ENCODE measurements around the gene ACOX3.

ACOX3 gene

DNA sequence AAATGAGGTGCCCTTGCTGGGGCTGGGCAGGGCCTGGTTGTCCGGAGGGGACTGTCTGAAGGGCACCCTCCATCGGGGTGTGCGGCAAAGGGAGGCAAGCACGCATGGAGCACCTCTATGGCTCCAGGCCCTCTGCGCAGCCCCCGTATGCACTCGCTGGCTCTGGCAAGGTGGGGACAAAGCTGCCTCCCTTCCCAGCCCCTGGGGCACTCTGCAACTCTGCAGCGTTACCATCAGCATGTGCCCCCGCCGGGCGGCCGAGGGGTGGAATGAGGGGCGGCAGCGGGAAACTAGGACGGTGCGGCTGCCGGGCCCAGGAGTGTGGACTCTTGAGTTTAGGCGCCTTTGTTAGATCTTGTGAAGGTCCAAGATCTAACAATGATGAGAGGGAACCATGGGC is 26.5 kb upstream of the ACOX3 start:
- DNase-seq (ENCODE audit: low spot score) = no peak

DNA sequence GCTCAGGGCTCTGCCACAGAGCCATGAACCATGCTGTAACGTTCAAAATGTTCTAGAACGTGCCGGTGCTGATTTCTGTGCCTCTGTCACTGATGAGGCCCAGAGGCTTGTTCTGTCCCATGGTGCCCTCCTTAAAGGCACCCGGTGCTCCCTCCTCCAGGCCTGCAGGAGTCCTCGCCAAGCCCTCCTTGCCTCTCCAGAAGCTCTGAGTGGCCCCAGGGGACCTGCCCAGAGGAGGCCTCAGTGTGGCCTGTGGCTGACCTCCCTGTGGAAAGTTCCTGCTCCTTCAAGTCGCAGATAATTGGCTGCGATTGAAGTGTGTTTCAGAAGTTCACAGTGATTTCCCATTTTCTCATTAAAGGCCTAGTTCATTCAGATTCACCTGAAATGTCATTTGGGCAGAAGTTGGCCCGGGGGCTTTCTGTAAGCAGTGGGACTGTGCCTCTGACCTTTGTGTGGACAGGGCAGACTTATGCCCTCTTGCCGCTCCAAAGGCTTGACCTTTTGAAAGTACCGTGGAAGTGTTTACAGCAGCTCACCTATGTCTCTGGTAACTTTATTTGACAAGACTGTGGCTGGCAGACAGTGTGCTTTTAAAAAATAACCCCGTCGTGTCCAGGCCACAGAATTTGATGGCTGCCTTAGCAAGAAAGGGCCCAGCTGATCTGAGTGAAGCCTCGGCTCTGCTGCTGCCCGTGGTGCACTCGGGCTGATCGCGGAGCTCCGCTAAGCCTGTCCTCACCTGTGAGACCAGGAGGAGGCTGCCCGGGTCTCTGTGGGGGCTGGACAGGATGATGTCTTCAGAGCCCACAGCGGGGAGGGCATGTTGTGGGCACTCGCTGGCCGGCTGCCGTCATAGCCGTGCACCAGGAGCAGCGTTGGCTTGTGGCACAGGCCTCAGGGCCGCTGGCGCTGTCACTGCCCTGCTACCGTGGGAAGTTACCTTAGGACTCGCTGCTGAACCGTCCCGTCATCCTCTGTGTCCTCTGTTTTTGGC is 25.4 kb upstream of the ACOX3 start:
- DNase-seq (ENCODE audit: low spot score) = no peak

DNA sequence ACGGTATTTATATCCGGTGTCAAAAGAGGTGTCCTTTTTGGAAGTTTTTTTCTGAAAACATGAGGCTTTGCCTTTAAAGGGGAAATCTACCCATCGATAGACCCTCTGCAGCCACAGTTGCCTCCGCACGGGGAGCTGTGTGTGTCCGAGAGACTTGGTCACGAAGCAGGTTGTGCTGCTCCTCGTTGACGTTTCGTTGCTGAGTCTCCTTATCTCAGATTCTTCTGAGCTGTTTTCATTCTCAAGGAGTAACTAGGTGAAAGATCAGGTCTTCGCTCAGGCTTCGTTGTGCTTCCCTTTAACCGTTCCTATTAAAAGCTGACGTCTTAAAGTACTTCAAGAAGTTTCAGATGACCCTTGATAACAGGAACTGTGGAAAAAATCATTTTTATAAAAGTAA is 23.9 kb upstream of the ACOX3 start:
- no peak for DNase-seq (ENCODE audit: low spot score)

DNA sequence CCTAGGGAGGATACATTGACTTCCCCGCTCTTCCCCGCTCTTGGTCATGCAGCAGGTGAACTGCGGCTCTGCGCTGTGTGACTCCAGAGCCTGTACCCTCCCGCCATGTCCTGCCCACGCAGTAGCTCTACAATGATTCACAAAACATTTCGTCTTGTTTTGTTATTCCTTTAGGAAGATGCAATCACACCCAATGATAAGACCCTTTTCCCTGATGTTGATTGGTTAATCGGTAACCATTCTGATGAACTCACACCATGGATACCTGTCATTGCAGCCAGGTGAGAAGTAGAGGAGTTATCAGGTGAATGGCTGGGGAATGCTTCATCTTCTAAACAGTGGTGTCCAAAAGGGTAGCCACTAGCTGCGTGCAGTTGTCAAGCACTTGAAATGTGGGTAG is 23.3 kb upstream of the ACOX3 start:
- DNase-seq (ENCODE audit: low spot score) = no peak

DNA sequence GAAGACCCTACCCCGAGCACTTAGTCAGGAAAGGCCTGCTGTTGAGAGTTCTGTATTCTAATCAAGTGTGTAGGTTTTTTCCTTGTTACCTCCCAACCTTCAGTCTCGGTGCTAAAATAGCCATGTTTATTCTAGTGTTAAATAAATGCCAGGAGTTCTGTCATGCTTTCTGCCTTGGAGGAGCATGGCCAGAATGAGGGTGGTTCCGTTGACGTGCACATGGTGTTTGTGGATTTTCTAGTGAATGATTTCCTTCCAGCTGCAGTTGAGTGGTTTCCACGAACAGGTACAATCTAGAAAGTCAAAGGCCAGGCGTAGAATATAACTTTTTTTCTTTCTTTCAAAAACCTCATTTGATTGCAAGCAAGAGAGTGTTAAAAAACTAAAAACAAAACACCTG is 21.1 kb upstream of the ACOX3 start:
- no peak for DNase-seq (ENCODE audit: low spot score)

DNA sequence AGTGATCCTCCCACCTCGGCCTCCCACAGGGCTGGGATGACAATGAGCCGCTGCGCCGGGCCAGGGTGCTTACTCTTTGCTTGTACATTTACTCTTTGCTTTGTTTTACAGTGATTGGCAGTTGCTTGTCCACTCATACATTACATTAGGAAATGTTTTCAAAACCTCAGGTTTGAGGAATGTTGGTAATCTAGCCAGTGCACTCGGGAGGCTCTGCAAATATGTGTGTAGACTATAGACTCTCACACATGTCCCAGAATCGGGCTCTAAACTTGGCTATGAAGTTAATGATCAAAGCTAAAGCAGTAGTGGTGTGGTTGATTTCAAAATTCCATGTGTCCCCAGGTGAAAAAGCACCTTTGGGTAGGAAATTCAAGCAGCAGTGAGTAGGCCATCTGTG is 20.6 kb upstream of the ACOX3 start:
- DNase-seq (ENCODE audit: low spot score) = no peak

DNA sequence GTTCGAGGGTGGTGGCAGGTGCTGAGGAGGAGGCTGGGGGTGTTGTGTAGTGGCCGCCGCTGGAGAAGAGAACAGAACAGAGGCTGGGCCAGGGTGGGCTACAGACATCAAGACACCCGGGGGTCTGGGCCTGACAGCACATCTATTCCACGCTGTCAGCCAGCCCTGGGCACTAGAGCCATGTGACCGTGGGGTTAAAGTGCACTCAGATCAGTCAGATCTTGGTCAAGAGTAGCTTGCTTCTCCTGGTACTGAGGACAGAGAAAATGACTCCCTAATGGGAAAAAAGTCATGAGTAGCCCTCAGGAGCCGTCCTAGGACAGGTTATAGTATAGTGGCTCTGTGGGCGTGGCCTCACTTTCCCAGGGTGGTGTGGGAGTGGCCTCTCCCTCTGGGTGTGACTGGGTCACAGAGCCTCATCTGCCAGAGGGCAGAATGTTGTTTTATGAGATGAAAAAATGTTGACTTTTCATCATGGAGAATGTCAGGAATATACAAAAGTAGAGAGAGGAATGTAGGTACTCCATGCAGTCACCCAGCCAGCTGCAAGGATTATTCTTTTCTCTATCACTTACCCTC is 19.4 kb upstream of the ACOX3 start:
- DNase-seq (ENCODE audit: low spot score) = no peak

DNA sequence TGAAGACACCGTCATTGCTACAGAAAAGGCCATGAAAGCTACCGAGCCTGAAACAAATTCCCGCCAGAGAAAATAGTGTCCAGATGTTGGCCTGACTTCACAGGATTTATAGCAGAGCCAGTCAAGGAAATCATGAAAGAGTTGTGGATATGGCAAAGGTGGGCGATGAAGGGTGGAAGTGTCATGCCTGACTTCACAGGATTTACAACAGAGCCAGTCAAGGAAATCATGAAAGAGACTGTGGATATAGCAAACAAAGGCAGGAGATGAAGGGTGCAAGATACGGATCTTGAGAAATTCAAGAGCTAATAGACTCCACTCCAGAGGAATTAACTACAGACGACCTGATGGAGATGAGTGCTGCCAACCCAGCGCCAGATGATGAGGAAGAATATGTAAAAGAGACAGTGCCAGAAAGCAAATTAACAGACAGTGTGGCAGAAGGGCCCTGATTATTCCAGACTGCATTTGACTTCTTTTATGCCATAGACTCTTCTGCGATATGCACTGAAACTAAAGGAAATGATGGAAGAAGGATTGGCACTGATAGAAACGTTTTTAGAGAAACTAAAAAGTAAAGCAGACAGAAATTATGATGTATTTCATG is 17.2 kb upstream of the ACOX3 start:
- DNase-seq (ENCODE audit: low spot score) = no peak

DNA sequence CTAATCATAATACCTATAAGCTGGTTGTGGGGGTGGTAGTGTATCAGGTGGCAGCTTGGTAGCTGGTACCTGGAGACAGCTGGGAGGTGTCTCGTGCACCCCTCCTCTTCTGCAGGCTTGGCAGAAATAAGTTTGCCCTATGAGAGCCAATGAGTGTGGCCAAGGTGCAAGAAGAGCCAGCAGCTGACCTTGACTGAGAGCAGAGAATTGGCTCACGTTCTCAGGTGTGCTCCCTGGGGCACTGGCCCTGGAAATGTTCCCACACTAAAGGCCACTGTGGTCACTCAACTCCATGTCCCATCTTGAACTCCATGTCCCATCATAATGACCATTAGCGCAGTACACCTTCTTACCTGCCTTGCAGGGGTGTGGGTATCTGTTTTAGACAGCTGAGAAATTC is 13.4 kb upstream of the ACOX3 start:
- no peak for DNase-seq (ENCODE audit: low spot score)

DNA sequence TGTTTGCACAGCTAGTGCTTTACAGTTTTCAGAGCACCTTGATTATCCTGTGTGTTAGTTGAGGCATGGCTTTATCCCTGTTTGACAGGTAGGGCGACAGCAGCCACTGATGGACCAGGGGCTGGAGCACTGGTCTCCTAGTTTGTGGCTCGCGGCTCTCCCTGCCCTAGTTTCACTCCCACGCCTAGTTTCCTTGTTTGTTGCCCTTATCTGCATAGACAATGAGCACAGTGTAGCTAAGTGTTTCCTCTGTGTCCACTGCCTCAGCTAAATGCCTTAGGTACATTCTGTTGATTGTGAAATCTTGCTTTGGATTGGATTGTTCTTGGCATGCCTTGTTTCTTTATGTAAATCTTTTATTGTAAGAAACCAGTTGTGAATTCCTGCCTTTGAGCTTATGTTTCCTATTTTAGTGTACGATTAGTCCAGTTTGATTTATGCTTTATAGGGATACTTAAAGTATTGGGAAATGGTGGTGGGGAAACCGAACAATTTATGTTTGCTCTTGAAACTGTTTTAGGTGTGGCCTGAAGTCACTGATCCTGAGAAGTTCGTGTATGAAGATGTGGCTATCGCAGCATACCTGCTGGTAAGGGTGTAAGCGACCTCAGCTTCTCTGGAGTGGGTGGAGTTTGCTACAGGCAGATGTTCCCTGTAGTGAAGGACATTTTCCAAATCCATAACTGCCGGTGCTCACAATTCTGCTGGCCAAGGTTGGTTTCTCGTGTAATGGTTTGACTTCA is 11.1 kb upstream of the ACOX3 start:
- DNase-seq (ENCODE audit: low spot score) = no peak

DNA sequence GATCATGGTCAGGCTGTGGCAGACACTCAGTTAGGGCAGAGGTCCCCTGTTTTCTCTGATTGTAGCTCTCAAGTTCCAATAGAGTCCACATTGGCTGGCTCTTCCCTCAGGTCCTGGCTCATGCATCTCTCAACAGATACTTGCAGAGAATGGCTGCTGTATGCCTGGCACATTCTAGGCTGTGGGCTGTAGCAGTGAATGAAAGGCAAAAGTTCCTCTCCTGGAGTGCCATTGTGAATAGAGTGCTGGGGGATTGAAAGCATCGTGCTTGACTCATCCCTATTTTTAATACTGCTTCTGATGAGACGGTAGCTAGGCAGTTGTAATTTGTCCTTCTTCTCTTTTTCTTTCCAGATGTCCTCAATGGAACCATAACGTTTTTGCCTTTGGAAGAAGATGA is 5.6 kb upstream of the ACOX3 start:
- no peak for DNase-seq (ENCODE audit: low spot score)

DNA sequence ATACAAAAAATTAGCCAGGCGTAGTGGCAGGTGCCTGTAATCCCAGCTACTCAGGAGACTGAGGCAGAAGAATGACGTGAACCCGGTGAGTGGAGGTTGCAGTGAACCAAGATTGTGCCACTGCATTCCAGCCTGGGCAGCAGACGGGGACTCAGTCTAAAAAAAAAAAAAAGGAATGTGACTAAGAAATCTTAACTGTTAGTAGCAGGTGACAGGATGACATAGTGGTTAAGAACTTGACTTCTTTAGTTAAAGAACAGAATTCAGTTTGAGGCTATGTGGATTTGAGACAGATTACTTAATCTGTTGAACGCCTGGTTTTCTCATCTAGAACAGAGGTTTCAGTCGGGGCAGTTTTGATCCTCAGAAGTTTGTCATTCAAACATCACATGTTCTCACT is 3.3 kb upstream of the ACOX3 start:
- DNase-seq (ENCODE audit: low spot score) = no peak

DNA sequence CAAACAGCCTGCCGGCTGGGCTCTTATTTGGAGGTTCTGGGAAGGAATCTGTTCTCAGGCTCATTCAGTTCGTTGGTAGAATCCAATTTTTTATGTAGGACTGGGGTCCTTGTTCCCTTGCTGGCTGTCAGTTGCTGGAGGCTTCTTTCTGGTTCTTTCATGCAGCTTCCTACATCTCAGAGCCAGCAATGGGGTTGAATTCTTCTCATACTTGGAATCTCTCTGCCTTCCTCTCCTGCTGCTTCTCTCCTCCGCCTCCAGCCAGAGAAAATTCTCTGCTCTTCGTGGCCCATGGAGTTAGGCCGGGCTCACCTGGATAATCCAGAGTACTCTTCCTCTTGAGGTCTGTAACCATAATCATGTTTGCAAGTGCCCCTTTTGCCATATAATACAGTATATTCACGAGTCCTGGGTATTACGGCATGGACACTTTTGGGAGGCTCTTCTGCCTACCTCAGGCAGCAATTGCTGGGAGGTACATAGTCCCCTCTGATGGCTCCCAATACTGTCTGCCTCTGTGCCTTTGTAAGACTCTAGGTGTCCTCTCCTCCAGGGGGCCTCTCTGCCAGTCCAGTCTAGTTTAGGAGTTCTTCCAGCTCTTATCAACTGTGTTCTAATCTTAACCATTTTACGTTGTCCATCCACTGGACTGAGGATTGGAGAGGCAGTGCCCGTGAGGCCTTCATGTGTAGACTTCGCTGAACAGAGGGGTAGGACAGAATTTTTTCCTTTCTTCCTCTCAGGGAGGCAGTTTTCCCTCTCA is 2.3 kb upstream of the ACOX3 start:
- no peak for DNase-seq (ENCODE audit: low spot score)

DNA sequence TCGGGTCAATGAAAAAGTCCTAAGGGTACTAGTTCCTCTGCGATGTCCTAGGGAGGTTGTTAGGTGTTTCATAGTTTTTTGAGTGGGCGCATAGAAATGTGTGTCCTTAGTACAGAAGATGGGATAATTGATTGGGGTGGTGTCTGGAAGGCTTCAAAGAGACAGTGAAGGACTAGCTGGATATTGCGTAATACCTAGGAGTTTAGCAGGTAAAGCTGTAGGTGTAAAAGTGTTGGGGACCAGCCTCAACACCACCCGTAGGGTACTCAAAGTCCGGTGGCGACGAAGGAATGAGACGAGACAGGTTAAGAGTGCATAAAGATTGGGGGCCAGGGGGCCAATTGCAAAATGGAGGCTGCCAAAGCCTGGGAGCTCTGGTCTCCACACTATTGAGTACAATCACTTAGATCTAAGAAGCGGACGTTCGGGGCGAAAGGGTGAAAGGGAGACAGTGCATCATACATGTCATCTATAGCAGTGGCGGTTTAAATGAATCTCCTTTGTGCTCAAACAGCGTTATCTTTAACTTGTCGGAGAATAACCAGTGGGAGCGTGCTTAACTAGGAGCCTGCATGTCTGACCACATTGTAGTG is 1.1 kb upstream of the ACOX3 start:
- DNase-seq (ENCODE audit: low spot score) = no peak

DNA sequence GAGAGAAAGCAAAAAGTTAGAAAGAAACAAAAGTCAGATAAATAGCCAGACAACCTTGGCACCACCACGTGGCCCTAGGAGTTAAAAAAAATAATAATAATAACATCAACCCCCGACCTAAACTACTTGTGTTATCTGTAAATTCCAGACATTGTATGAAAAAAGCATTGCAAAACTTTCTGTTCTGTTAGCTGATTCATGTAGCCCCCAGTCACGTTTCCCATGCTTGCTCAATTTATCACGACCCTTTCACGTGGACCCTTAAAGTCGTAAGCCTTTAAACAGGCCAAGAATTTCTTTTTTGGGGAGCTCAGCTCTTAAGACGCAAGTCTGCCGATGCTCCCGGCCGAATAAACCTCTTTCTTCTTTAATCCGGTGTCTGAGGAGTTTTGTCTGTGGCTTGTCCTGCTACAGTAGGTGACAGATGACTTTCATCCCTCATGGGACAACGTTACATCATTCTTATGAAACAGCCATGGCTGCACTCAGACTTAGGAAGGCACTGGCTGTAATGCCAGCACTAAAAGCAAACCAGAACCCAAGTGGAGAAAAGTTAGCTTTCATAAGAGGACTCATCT is 520 bp downstream of the ACOX3 start:
- no peak for DNase-seq (ENCODE audit: low spot score)

DNA sequence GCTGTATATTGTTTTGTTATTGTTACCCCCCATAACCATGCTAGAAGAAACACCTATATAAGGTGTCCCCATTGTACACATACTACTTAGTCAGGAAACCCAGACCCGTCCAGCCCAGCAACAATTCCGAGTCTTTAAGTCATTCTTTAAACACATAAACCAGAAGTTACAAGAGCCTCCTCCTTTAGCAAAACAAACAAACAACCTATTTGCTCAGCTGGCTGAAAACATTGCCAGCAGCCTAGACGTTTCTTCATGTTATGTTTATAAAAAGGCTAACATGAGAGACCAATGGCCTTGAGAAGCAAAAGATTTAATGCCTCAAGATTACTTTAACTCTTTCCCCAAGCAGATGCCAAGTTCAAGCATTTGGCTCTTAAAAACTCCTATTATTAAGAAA is 1.4 kb downstream of the ACOX3 start:
- DNase-seq (ENCODE audit: low spot score) = no peak

DNA sequence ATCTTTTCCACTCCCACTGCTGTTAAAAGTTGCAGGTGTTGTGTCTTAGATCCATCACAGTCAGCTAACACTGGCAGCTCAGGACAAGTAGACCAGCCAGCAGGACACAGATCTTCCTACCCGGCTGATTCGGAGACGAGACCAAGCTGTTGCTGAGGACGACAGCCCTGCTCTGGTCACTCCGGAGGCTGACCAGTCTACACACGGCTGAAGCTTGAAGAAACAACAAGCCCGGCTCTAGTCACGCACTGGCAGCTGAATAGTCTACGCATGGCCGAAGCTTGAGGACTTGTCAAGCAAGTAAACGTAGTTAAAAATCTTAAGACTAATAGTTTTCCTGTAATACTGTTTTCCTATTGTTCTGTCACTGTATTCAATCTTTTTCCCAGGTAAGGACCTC is 1.8 kb downstream of the ACOX3 start:
- no peak for DNase-seq (ENCODE audit: low spot score)

DNA sequence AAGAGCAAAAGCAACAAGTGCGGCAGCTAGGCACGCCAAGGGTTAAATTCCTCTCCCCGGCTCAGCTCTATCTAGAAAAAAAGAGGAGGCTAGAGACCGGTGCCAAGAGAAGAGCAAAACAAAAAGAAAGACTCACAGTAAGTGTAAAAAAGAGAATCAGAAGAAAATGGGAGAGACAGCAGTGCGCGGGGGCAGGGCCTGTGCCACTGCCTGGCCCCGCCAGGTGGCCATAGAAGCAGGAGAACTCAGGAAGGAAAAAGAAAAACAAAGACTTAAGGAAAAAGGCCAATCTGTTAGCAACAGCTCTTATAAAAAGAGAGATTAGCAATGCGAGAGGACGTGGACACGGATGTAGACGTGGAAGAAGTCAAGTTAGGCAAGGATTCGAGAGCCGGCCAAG is 3.2 kb downstream of the ACOX3 start:
- DNase-seq (ENCODE audit: low spot score) = no peak

DNA sequence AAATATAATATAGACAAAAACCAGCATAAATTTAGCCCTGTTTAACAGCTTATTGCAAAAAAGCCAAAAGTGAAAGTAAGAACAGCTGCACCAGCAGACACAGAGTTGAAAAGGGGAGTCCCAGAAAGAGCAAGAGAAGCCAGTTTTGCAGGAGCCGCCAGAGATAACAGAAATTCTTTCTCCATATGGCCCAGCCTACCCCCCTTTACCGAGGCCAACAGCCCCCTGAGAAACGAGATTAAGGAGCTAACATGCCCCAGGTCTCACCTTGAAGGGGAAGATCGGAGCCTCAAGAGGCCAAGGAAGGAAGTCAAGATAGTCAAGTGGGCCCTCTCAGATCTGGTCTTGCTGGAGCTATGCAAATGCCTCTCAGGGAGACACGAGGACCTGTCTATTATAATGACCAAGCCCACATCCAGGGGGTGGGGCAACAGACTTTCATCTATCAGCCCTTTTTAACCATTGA is 4.8 kb downstream of the ACOX3 start:
- DNase-seq (ENCODE audit: low spot score) = no peak

DNA sequence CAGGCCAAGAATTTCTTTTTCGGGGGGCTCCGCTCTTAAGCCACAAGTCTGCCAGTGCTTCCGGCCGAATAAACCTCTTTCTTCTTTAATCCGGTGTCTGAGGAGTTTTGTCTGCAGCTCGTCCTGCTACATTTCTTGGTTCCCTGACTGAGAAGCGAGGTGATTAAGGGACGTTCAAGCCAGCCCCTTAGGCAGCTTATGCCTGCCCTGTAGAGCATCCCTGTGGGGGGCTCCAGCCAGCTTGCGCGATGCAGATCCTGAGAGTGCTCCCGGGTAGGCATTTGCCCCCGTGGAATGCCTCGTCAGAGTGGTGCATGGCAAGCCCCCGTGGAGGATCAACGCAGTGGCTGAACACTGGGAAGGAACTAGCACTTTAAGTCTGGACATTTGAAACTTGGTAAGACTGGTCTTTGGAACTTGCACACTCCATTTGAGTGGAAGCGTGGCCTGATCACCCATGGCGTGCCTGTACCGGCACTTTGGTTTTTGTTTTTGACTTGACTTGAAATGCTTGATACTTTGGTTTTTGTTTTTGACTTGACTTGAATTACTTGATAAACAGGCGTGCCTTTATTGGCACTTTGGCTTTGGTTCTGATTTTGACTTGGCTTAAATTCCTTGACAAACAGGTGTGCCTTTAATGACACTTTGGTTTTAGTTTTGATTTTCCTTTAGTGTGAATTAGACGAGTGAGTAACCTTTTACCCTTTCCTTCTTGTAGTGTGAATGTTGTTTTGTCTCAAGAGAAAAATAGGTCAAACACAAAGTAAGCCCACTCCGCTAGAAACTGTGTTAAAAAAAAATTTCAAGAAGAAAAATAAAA is 6.1 kb downstream of the ACOX3 start:
- no peak for DNase-seq (ENCODE audit: low spot score)

All from AG08395 (cell line).